ENCODE results near the gene AP5S1. TPM values are rescaled to one million over a fixed set of nuclear protein-coding genes. Genes with fewer than 3 reads are reported as not detected.
"Not testable (repeated sequence)": the region's sequence is repeated elsewhere in the genome, so short reads cannot be mapped to it uniquely, and the experiment has no call there.

Gene AP5S1
- total RNA-seq, 1 experiment from 2014 or later, result 17.5 TPM

DNA sequence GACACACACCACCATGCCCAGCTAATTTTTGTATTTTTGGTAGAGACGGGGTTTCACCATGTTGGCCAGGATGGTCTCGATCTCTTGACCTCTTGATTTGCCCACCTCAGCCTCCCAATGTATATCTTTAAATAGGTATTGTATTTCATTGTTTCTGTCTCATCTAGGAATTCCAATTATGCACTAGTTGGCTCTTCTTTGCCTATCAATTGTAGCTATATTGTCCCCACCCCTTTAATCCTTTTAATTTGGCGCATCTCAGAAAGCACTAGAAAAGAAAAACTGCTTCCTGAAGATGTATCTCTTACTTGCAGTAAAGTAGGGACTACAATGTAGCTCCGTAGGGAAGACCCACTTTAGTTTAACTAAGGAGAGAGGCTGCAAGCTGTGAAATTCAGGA is 15.8 kb downstream of the AP5S1 start:
- ChIA-PET POLR2A (ENCODE audit: low non-redundant PET) (no interaction called here), CTCF (no interaction called here)
- Histone ChIP-seq H3K27me3 (replicated peaks; ENCODE audit: insufficient read depth, low read depth, low read length, poor library complexity) (no peaks in the 10 kb centered on the region), H3K36me3 (ENCODE audit: insufficient read depth, low read length, poor library complexity, severe bottlenecking) (no peaks in the 10 kb centered on the region), H3K4me3 (ENCODE audit: low read depth, low read length, poor library complexity, severe bottlenecking) (no peak overlapping the region), H3K27ac (ENCODE audit: low read depth, low read length, poor library complexity, severe bottlenecking) (no peak overlapping the region), H3K9me3 (ENCODE audit: low read depth, low read length, poor library complexity, severe bottlenecking) (no peaks in the 10 kb centered on the region), H3K4me1 (ENCODE audit: insufficient read depth, low read length, poor library complexity, severe bottlenecking) (no peaks in the 10 kb centered on the region)
- no peak for DNase-seq (ENCODE audit: low spot score)
- no TSS peak for BruUV-seq (replicated peaks)
- intact Hi-C loops (cut with micrococcal nuclease; ENCODE audit: unreplicated experiment), result no loop called here
- no peak for TF ChIP-seq EZH2 (IDR thresholded peaks at IDR 0.05; ENCODE audit: borderline replicate concordance, low read depth, low read length, poor library complexity, severe bottlenecking)
- no peak for TF ChIP-seq CTCF (conservative IDR thresholded peaks at IDR 0.05; ENCODE audit: low read depth, low read length)

DNA sequence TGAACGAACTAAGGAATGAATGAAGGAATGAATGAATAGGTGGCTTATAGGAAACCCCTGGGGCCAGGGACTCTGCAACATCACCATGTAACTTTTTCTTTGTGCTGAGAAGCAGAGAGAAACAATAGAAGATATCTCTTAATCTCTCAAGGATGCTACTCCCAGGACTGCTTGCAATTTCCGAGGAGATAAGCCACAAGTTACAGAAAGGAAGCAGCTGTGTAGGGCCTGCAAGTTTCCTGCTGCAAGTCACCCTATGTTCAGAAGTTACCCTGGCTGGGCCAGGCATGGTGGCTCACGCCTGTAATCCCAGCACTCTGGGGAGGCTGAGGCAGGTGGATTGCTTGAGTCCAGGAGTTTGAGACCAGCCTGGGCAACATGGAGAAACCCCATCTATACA is 19.0 kb downstream of the AP5S1 start:
- H3K36me3 ChIP-seq (ENCODE audit: insufficient read depth, low read length, poor library complexity, severe bottlenecking), result no peaks in the 10 kb centered on the region
- no peak for DNase-seq (ENCODE audit: low spot score)
- BruUV-seq (replicated peaks), result no TSS peak
- intact Hi-C loops (cut with micrococcal nuclease; ENCODE audit: unreplicated experiment), result no loop called here
- TF ChIP-seq CTCF (conservative IDR thresholded peaks at IDR 0.05; ENCODE audit: low read depth, low read length) (no peak), EZH2 (IDR thresholded peaks at IDR 0.05; ENCODE audit: borderline replicate concordance, low read depth, low read length, poor library complexity, severe bottlenecking) (no peak)
- POLR2A ChIA-PET (ENCODE audit: low non-redundant PET), result no interaction called here
- no peaks in the 10 kb centered on the region for H3K27me3 ChIP-seq (replicated peaks; ENCODE audit: insufficient read depth, low read depth, low read length, poor library complexity)
- no peaks in the 10 kb centered on the region for H3K9me3 ChIP-seq (ENCODE audit: low read depth, low read length, poor library complexity, severe bottlenecking)
- no peak overlapping the region for H3K4me3 ChIP-seq (ENCODE audit: low read depth, low read length, poor library complexity, severe bottlenecking)
- H3K27ac ChIP-seq (ENCODE audit: low read depth, low read length, poor library complexity, severe bottlenecking), result no peak overlapping the region
- CTCF ChIA-PET, result no interaction called here
- no peaks in the 10 kb centered on the region for H3K4me1 ChIP-seq (ENCODE audit: insufficient read depth, low read length, poor library complexity, severe bottlenecking)

- H3K4me3 ChIP-seq (ENCODE audit: low read depth, low read length, poor library complexity, severe bottlenecking); H3K4me1 ChIP-seq (ENCODE audit: insufficient read depth, low read length, poor library complexity, severe bottlenecking); H3K27ac ChIP-seq (ENCODE audit: low read depth, low read length, poor library complexity, severe bottlenecking); H3K27me3 ChIP-seq (replicated peaks; ENCODE audit: insufficient read depth, low read depth, low read length, poor library complexity); CTCF ChIA-PET; BruUV-seq (replicated peaks); H3K9me3 ChIP-seq (ENCODE audit: low read depth, low read length, poor library complexity, severe bottlenecking); DNase-seq (ENCODE audit: low spot score); H3K36me3 ChIP-seq (ENCODE audit: insufficient read depth, low read length, poor library complexity, severe bottlenecking); POLR2A ChIA-PET (ENCODE audit: low non-redundant PET); intact Hi-C loops (cut with micrococcal nuclease; ENCODE audit: unreplicated experiment): not testable (repeated sequence)
Observed at GRCh38 chr20:3840201-3840600, 19.9 kb downstream of the AP5S1 start.

- H3K4me3 ChIP-seq (ENCODE audit: low read depth, low read length, poor library complexity, severe bottlenecking), result no peak overlapping the region
- DNase-seq (ENCODE audit: low spot score), result no peak
- intact Hi-C loops (cut with micrococcal nuclease; ENCODE audit: unreplicated experiment), result no loop called here
- H3K36me3 ChIP-seq (ENCODE audit: insufficient read depth, low read length, poor library complexity, severe bottlenecking), result no peaks in the 10 kb centered on the region
- no peaks in the 10 kb centered on the region for H3K27me3 ChIP-seq (replicated peaks; ENCODE audit: insufficient read depth, low read depth, low read length, poor library complexity)
- no peak overlapping the region for H3K27ac ChIP-seq (ENCODE audit: low read depth, low read length, poor library complexity, severe bottlenecking)
- no peaks in the 10 kb centered on the region for H3K9me3 ChIP-seq (ENCODE audit: low read depth, low read length, poor library complexity, severe bottlenecking)
- no TSS peak for BruUV-seq (replicated peaks)
- ChIA-PET CTCF (no interaction called here), POLR2A (ENCODE audit: low non-redundant PET) (no interaction called here)
- no peaks in the 10 kb centered on the region for H3K4me1 ChIP-seq (ENCODE audit: insufficient read depth, low read length, poor library complexity, severe bottlenecking)
- TF ChIP-seq EZH2 (IDR thresholded peaks at IDR 0.05; ENCODE audit: borderline replicate concordance, low read depth, low read length, poor library complexity, severe bottlenecking) (no peak), CTCF (conservative IDR thresholded peaks at IDR 0.05; ENCODE audit: low read depth, low read length) (no peak)
Observed at GRCh38 chr20:3842348-3842930, 22.1 kb downstream of the AP5S1 start.

Data from A673 (cell line).